Ishikawa (cell line): ENCODE measurements around the gene MSANTD1.

ENCODE experiments used
- CEBPB ChIP-seq: IDR thresholded peaks from 2 replicates; pipeline ENCODE4 v1.6.1; 2012
- CREB1 ChIP-seq: IDR thresholded peaks from 2 replicates; pipeline ENCODE4 v1.6.1; 2012; ENCODE audit warnings: low read depth
- EGR1 ChIP-seq: IDR thresholded peaks from 2 replicates; pipeline ENCODE4 v1.6.1; 2012
- EP300 ChIP-seq: IDR thresholded peaks from 2 replicates; pipeline ENCODE4 v1.6.1; 2012; ENCODE audit warnings: borderline replicate concordance
- FOXM1 ChIP-seq: IDR thresholded peaks from 2 replicates; pipeline ENCODE4 v1.6.1; 2012; ENCODE audit warnings: low read depth, borderline replicate concordance
- NFIC ChIP-seq: IDR thresholded peaks from 2 replicates; pipeline ENCODE4 v1.6.1; 2012
- RAD21 ChIP-seq: IDR thresholded peaks from 2 replicates; pipeline ENCODE4 v1.6.1; 2012; ENCODE audit warnings: low read depth
- TAF1 ChIP-seq: IDR thresholded peaks from 2 replicates; pipeline ENCODE4 v1.6.1; 2012; ENCODE audit warnings: low read depth, mild to moderate bottlenecking
- TCF12 ChIP-seq: IDR thresholded peaks from 2 replicates; pipeline ENCODE4 v1.6.1; 2012; ENCODE audit warnings: low read depth
- TEAD4 ChIP-seq: IDR thresholded peaks from 2 replicates; pipeline ENCODE4 v1.6.1; 2012
- YY1 ChIP-seq: IDR thresholded peaks from 2 replicates; pipeline ENCODE4 v1.6.1; 2012; ENCODE audit warnings: low read depth
- ZBTB7A ChIP-seq: IDR thresholded peaks from 2 replicates; pipeline ENCODE4 v1.6.1; 2012; ENCODE audit warnings: low read depth
- TF ChIP-seq, protein P1 (sequence below): IDR thresholded peaks from 2 replicates; pipeline ENCODE4 v1.6.1; 2012; ENCODE audit warnings: low read depth, mild to moderate bottlenecking
- TF ChIP-seq, protein P2 (sequence below): IDR thresholded peaks from 2 replicates; pipeline ENCODE4 v1.6.1; 2012
- TF ChIP-seq, protein P3 (sequence below): IDR thresholded peaks from 2 replicates; pipeline ENCODE4 v1.6.1; 2012

The MSANTD1 gene

DNA sequence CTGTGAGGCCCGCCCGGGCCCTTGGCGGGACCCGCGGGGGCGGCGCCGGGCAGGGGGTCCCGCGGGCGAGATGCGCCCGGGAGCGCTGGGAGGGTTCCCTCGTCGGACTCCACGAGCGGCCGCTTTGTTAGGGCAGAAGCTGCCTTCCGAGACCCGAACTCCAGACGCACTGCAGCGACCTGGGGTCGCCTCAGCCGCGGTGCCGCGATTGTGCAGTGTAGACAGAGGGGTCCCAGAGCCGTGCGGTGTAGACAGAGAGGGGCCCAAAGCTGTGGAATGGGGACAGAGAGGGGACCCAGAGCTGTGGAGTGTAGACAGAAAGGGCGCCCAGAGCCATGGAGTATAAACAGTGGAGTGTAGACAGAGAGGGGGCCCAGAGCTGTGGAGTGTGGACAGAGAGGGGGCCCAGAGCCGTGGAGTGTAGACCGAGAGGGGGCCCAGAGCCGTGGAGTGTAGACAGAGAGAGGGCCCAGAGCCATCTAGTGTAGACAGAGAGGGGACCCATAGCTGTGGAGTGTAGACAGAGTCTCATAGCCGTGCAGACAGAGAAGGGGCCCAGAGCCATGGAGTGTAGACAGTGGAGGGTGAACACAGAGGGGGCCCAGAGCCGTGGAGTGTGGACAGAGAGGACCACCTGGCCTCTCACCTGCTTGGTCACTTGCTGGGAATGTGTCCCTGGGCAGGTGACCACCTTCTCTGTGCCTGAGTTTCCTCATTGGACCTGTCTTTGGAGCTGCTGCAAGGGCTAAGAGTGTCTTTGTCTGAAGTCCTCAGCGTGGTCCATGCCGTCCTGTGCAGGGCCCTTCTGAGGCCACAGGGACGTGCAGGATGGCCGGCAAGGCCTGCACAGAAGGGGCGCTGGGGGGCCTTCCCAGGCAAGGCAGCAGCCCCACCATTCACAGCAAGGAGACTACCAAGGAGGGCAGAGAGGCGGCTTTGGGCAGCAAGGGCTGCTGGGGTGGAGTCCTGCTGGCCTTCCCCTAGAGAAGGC is 44.7 kb downstream of the MSANTD1 start:
- TF ChIP-seq EGR1: no peak
- no peak for TF ChIP-seq TAF1
- no peak for TF ChIP-seq FOXM1
- TF ChIP-seq, protein P1, sequence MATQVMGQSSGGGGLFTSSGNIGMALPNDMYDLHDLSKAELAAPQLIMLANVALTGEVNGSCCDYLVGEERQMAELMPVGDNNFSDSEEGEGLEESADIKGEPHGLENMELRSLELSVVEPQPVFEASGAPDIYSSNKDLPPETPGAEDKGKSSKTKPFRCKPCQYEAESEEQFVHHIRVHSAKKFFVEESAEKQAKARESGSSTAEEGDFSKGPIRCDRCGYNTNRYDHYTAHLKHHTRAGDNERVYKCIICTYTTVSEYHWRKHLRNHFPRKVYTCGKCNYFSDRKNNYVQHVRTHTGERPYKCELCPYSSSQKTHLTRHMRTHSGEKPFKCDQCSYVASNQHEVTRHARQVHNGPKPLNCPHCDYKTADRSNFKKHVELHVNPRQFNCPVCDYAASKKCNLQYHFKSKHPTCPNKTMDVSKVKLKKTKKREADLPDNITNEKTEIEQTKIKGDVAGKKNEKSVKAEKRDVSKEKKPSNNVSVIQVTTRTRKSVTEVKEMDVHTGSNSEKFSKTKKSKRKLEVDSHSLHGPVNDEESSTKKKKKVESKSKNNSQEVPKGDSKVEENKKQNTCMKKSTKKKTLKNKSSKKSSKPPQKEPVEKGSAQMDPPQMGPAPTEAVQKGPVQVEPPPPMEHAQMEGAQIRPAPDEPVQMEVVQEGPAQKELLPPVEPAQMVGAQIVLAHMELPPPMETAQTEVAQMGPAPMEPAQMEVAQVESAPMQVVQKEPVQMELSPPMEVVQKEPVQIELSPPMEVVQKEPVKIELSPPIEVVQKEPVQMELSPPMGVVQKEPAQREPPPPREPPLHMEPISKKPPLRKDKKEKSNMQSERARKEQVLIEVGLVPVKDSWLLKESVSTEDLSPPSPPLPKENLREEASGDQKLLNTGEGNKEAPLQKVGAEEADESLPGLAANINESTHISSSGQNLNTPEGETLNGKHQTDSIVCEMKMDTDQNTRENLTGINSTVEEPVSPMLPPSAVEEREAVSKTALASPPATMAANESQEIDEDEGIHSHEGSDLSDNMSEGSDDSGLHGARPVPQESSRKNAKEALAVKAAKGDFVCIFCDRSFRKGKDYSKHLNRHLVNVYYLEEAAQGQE: no peak
- no peak for TF ChIP-seq CEBPB
- TF ChIP-seq EP300: no peak
- TF ChIP-seq, protein P2, sequence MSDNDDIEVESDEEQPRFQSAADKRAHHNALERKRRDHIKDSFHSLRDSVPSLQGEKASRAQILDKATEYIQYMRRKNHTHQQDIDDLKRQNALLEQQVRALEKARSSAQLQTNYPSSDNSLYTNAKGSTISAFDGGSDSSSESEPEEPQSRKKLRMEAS: no peak
- TF ChIP-seq, protein P3, sequence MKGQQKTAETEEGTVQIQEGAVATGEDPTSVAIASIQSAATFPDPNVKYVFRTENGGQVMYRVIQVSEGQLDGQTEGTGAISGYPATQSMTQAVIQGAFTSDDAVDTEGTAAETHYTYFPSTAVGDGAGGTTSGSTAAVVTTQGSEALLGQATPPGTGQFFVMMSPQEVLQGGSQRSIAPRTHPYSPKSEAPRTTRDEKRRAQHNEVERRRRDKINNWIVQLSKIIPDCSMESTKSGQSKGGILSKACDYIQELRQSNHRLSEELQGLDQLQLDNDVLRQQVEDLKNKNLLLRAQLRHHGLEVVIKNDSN: no peak
- no peak for TF ChIP-seq CREB1
- TF ChIP-seq TCF12: no peak
- TF ChIP-seq RAD21: no peak
- TF ChIP-seq TEAD4: no peak
- TF ChIP-seq NFIC: no peak
- no peak for TF ChIP-seq YY1

DNA sequence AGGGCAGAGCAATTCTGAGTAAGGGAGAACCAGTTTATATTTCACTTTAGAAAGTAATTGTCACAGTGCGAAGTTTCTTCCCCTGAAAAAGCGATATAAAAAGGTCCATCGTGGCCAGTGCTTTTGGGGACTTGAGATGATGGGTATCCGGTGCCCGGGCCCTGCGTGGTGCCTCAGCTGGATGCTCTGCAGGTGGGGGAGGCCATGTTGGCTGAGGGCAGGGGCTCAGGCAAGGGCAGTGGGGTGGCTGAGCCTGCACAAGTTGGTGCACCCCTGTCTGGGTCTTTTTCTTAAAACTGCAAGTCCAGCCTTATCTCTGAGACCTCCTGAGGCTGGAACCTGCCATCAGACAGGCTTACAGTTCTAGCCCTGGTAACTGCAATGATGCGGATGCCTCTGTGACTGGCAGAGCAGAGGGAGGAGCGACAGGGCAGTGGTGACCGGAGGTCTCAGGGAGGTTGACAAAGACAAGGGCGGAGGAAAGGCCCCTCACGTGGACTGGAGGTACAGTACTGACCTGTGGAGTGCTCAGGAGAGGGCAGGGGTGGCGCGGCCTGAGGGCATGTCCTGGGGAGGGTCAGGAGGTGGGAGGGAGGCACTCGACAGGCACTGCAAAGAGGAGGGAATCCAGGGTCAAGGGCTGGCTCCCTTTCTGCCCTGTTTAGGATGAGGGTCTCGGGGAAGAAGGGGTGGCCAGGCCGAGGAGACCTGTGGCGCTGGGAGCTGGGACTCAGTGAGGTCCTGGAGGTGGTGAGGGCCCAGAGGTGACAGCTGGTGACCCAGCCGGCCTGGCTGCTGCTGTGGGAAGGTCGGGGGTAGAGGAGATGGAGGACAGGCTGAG is 45.7 kb downstream of the MSANTD1 start:
- TF ChIP-seq, protein P1: no peak
- TF ChIP-seq RAD21: no peak
- TF ChIP-seq YY1: no peak
- TF ChIP-seq EGR1: no peak
- TF ChIP-seq, protein P3: no peak
- TF ChIP-seq CREB1: no peak
- no peak for TF ChIP-seq FOXM1

DNA sequence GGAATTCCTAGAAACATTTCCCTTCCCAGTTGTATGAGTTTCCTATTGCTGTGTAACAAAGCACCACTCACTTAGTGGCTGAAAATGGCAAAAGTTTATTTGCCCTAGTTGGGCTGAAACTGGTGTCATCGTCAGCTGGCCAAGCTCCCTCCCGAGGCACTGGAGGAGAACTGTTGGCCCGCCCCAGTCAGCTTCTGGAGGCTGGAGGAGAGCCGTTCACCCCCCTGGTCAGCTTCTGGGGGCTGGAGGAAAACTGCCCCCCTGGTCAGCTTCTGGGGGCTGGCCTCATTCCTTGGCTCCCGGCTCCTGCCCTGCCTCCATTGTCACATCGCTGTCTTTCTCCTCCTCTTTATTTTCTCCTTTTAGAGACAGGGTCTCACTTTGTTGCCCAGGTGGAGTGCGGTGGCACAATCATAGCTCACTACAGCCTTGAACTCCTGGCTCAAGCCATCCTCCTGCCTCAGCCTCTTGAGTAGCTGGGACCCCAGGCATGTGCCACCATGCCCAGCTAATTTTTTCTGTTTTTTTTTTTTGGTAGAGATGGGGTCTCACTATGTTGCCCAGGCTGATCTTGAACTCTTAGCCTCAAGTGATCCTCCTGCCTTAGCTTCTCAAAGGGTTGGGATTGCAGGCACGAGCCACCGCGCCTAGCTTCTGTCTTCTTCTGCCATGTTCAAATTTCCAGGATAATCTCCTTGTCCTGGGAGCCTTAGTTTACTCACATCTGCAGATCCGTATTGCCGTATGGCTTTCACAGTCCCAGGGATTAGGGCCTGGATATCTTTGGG is 47.1 kb downstream of the MSANTD1 start:
- TF ChIP-seq, protein P1: no peak
- TF ChIP-seq NFIC: no peak
- TF ChIP-seq TAF1: no peak
- TF ChIP-seq TCF12: no peak
- TF ChIP-seq EGR1: no peak
- TF ChIP-seq, protein P3: no peak
- TF ChIP-seq EP300: no peak
- no peak for TF ChIP-seq TEAD4
- no peak for TF ChIP-seq ZBTB7A
- no peak for TF ChIP-seq YY1
- TF ChIP-seq CEBPB: no peak
- TF ChIP-seq, protein P2: no peak
- no peak for TF ChIP-seq CREB1
- no peak for TF ChIP-seq RAD21
- no peak for TF ChIP-seq FOXM1
